Neural progenitor cell (in vitro differentiated cells): Measurements from ENCODE around the gene PLEKHG5.

Experiments
- EZH2 ChIP-seq: fragments of 200-600 bp; sonication (generic); IDR thresholded peaks from 2 replicates; pipeline ENCODE4 v1.6.1; 2017; ENCODE audit warnings: antibody characterized with exemption, mild to moderate bottlenecking, moderate library complexity
- EZH2phosphoT487 ChIP-seq: fragments of 200-600 bp; sonication (generic); IDR thresholded peaks from 2 replicates; pipeline ENCODE4 v1.6.1; 2017; ENCODE audit warnings: antibody characterized with exemption
- TF ChIP-seq, protein P1 (sequence below): fragments of 200-600 bp; sonication (generic); IDR thresholded peaks from 2 replicates; pipeline ENCODE4 v1.5.1; 2017; ENCODE audit warnings: antibody characterized with exemption, mild to moderate bottlenecking

DNA sequence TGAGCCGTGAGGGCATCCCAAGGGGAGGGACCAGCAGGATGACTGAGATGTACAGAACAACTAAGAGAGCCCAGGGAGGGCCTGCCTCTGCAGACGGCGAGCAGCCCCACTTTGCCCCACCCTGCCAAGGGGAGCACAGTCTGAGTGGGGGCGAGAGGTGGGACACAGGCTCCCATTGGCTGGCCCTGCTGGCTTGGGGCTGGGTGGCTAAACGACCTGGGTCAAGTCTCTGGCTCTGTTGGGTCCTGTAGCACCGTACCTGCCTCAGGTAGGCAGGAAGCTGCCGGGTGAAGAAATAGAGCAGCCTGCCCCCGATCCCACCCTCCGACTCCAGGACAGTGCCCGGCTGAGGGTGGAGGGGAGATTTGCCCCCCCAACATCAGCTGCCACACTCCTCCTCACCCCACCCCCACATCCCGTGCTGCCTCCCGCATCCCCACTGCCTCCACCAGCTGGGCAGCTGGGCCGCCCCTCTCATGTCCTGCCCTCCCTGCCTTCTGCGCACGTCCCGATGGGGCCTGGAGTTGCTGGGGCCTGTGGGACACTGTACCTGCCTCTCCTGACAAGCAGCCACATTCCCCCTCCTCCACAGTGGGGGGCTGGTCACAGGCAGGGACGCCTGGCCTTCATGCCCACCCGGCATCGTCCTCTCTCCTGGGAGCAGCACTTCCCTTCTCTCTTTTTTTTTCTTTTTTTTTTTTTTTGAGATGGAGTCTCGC, 12.6 kb upstream of the PLEKHG5 start:
- TF ChIP-seq, protein P1, sequence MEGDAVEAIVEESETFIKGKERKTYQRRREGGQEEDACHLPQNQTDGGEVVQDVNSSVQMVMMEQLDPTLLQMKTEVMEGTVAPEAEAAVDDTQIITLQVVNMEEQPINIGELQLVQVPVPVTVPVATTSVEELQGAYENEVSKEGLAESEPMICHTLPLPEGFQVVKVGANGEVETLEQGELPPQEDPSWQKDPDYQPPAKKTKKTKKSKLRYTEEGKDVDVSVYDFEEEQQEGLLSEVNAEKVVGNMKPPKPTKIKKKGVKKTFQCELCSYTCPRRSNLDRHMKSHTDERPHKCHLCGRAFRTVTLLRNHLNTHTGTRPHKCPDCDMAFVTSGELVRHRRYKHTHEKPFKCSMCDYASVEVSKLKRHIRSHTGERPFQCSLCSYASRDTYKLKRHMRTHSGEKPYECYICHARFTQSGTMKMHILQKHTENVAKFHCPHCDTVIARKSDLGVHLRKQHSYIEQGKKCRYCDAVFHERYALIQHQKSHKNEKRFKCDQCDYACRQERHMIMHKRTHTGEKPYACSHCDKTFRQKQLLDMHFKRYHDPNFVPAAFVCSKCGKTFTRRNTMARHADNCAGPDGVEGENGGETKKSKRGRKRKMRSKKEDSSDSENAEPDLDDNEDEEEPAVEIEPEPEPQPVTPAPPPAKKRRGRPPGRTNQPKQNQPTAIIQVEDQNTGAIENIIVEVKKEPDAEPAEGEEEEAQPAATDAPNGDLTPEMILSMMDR = no peak
- TF ChIP-seq EZH2 (no peak), EZH2phosphoT487 (no peak)
